Measurements from ENCODE around the gene CP.

DNA sequence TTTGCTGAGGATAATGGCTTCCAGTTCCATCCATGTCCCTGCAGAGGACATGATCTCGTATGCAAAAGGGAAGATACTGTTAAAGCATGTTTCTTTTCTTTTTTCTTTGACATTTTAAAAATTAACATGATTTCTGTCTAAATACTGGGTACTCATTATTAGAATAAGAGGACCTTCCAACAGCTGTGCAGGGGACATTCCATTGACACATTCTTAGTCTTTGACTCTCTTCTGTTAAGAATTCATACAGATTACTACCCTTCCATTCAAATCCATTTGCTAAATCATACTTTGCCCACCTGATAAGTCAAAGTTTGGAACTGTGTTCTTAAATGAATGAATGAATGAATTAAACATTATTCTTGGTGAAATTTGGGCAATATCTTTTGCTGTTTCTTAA is 5.1 kb upstream of the CP start:
- TF ChIP-seq POLR2AphosphoS5 (IDR thresholded peaks at IDR 0.05) = no peak
- no peak for TF ChIP-seq POLR2A (IDR thresholded peaks at IDR 0.05)
